Prostate gland (tissue), 2 donors: Measurements from ENCODE around the gene SH3PXD2B. TPM values are rescaled to one million over a fixed set of nuclear protein-coding genes. Genes with fewer than 3 reads are reported as not detected.
A peak's percentile ranks its signal among the peaks of the same experiment; 100 is the strongest.

Source experiments
- DNase-seq: peaks from one replicate; pipeline ENCODE4 v3.0.0-alpha.2; 2019; ENCODE audit warnings: low spot score
- H3K27ac ChIP-seq, 2 donors: fragments of 200-600 bp; sonication (generic); 2 replicates each; pipeline ENCODE4 v1.5.1; 2017 to 2019
- H3K27me3 ChIP-seq: fragments of 200-600 bp; sonication (generic); replicated peaks from 2 replicates; pipeline ENCODE4 v1.5.1; 2019; ENCODE audit not compliant: insufficient read depth
- H3K36me3 ChIP-seq, 2 donors: fragments of 200-600 bp; sonication (generic); 1 replicate in 1 of 2; 2 replicates in 1 of 2; pipeline versions ENCODE4 v1.5.1 to v1.8.1; 2017 to 2019
- H3K4me1 ChIP-seq: fragments of 200-600 bp; sonication (generic); replicated peaks from 2 replicates; pipeline ENCODE4 v1.5.1; 2019
- H3K4me3 ChIP-seq, 2 donors: fragments of 200-600 bp; sonication (generic); 2 replicates each; pipeline ENCODE4 v1.5.1; 2017 to 2019
- H3K9me3 ChIP-seq: fragments of 200-600 bp; sonication (generic); 2 replicates; pipeline ENCODE4 v1.5.1; 2017
- CTCF ChIP-seq, 4 experiments: fragments of 200-600 bp in 2 of 4; fragments of 450-650 bp in 2 of 4; sonication (generic) in 2 of 4; IDR thresholded peaks; 1 replicate in 3 of 4; 2 replicates in 1 of 4; pipeline ENCODE4 v1.5.1; 2016 to 2019; ENCODE audit warnings: antibody characterized with exemption in 4 of 4, mild to moderate bottlenecking in 2 of 4, moderate library complexity in 2 of 4
- POLR2A ChIP-seq: fragments of 450-650 bp; IDR thresholded peaks from one replicate; pipeline ENCODE4 v1.6.1; 2016; ENCODE audit warnings: antibody characterized with exemption, mild to moderate bottlenecking
- POLR2AphosphoS5 ChIP-seq: sonication (generic); formaldehyde crosslinking; IDR thresholded peaks from one replicate; pipeline ENCODE4 v1.6.1; 2017; ENCODE audit warnings: antibody characterized with exemption
- whole genome bisulfite sequencing: methylation state at CpG from one replicate; pipeline ENCODE4 v1.1.5; 2018; 5-methylcytosine and 5-hydroxymethylcytosine counted together
- intact Hi-C: fragments of 100-400 bp; cut with DNase I; formaldehyde crosslinking; loops from one replicate; pipeline ENCODE4 v1.14.2; 2022
- total RNA-seq, 2 donors: library from RNA; depleted of rRNA; stranded (reverse); fragments of >200 nt; gene quantifications; one replicate each; pipeline ENCODE4 v1.1.0, GENCODE V29; 2016

The SH3PXD2B gene
- total RNA-seq, 2 donors from 2014 or later = 15.8 to 38.0 TPM

GRCh38 chr5:172445866-172446265 lies 8.5 kb downstream of the SH3PXD2B start:
- 68% methylated on average over 10 of the region's 10 CpGs for WGBS
- no peaks in the 10 kb centered on the region for H3K36me3 ChIP-seq
- peaks cover 6% of the 10 kb centered on the region for H3K4me1 ChIP-seq
- intact Hi-C loops = no loop called here
- no peak for TF ChIP-seq CTCF (IDR thresholded peaks at IDR 0.05)
- no peak for TF ChIP-seq POLR2A
- TF ChIP-seq POLR2AphosphoS5 = no peak
- no peaks in the 10 kb centered on the region for H3K27me3 ChIP-seq
- DNase-seq = no peak
- H3K27ac ChIP-seq = peak overlapping the region; percentile 58 to 64
- no peak overlapping the region for H3K4me3 ChIP-seq
- no peaks in the 10 kb centered on the region for H3K9me3 ChIP-seq

DNA sequence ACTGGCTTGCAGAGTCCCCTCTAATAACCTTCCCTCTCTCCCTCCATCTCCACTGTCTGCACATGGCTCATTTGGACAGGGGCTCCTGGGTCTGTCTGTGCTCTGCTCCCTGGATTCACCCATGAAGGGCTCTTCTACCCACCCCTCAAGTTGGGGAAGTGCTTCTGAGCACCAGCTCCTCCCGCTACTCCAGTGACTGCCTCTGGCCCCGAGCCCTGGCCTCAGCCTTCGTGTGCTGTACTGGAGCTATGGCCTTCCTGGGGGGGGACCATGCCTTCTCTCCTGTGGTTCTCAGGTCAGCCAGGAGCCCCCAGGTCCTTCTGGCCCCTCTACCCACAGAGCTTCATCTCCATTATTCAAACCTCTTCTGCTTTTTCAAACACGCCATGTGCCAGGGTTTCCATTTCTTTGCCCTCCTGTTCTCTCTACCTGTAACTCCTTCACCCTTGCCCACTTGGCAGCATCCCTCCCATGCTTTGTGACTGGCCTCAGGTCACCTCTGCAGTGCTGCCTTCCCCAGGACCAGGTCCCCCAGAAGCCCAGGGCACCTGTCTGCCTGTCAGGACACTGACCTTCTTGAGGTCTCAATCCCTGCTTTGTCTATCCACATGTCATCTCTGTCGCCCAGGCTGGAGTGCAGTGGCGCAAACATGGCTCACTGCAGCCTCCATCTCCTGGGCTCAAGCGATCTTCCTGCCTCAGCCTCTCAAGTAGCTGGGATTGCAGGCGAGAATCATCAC lies 9.5 kb downstream of the SH3PXD2B start:
- 72% methylated on average over 8 of the region's 8 CpGs for WGBS
- Histone ChIP-seq H3K4me3 (no peak overlapping the region), H3K4me1 (peaks cover 6% of the 10 kb centered on the region), H3K27ac (peak overlapping the region; percentile 56 to 58), H3K9me3 (no peaks in the 10 kb centered on the region), H3K36me3 (no peaks in the 10 kb centered on the region), H3K27me3 (no peaks in the 10 kb centered on the region)
- TF ChIP-seq POLR2A = no peak
- no peak for TF ChIP-seq POLR2AphosphoS5
- TF ChIP-seq CTCF (IDR thresholded peaks at IDR 0.05) = no peak
- no peak for DNase-seq
- intact Hi-C loops = no loop called here

GRCh38 chr5:172444110-172444510 lies 10.2 kb downstream of the SH3PXD2B start:
- Histone ChIP-seq H3K27ac (peak overlapping the region; percentile 56 to 58), H3K4me3 (no peak overlapping the region), H3K4me1 (peaks cover 6% of the 10 kb centered on the region), H3K36me3 (no peaks in the 10 kb centered on the region), H3K27me3 (no peaks in the 10 kb centered on the region), H3K9me3 (no peaks in the 10 kb centered on the region)
- 89% methylated on average over 4 of the region's 4 CpGs for WGBS
- TF ChIP-seq CTCF (IDR thresholded peaks at IDR 0.05) (no peak), POLR2A (no peak), POLR2AphosphoS5 (no peak)
- intact Hi-C loops = no loop called here
- no peak for DNase-seq

DNA sequence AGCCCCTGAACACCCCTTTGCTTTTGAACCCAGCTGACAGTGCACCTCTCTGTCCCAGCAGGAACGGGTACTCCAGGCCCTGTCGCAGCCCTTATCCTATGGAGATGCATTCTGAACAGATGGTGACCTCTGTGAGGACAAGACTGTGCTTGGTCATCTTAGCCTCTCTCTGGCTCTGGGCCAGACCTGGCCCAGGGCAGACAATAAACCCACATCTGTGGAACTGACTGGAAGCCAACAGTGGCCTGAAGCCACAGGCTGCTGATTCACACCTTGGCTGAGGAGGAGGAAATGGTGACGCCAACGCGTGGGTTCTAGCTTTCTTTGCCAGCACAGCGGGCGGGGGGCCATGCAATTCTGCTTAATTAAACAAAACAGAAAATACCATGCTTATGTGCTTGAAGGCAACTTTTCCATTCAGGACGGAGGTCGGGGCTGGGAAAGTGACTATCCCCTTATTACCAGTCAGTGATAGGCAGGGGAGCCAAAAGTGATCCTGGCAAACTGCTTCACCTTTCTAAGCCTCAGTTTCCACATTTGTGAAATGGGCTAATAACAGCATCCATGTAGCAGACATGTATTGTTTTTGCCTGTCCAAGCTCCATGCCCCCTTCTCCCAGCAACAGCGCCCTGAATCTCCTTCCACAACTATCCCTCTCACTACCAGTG lies 10.8 kb downstream of the SH3PXD2B start:
- intact Hi-C loops = no loop called here
- Histone ChIP-seq H3K36me3 (no peaks in the 10 kb centered on the region), H3K27ac (peak overlapping the region; percentile 56 to 58), H3K27me3 (no peaks in the 10 kb centered on the region), H3K9me3 (no peaks in the 10 kb centered on the region), H3K4me1 (peaks cover 6% of the 10 kb centered on the region), H3K4me3 (no peak overlapping the region)
- WGBS = 16% methylated on average over 10 of the region's 10 CpGs
- TF ChIP-seq POLR2AphosphoS5 = peak; percentile 80
- TF ChIP-seq POLR2A = no peak
- peak; percentile 61 for DNase-seq

- no peak overlapping the region for H3K4me3 ChIP-seq
- peak overlapping the region in 1 of 2 donors; percentile 56 for H3K27ac ChIP-seq
- intact Hi-C loops = no loop called here
- no peak for TF ChIP-seq POLR2AphosphoS5
- TF ChIP-seq CTCF (IDR thresholded peaks at IDR 0.05) = no peak
- no peak for TF ChIP-seq POLR2A
- H3K9me3 ChIP-seq = no peaks in the 10 kb centered on the region
- no peak for DNase-seq
- no peaks in the 10 kb centered on the region for H3K27me3 ChIP-seq
- WGBS = 80% methylated on average over 2 of the region's 2 CpGs
- H3K36me3 ChIP-seq = no peaks in the 10 kb centered on the region
- H3K4me1 ChIP-seq = peaks cover 6% of the 10 kb centered on the region
Measured at GRCh38 chr5:172442592-172442991, 11.7 kb downstream of the SH3PXD2B start.
